Measurements from ENCODE around the gene SIRPD. TPM values are rescaled to one million over a fixed set of nuclear protein-coding genes. Genes with fewer than 3 reads are reported as not detected.
A peak's percentile ranks its signal among the peaks of the same experiment; 100 is the strongest.

SIRPD gene
- total RNA-seq, 1 donor from 2014 or later = not detected

GRCh38 chr20:1535420-1536175, 21.9 kb downstream of the SIRPD start:
- no peaks in the 10 kb centered on the region for H4K20me1 ChIP-seq (ENCODE audit: low read depth)
- no peak for DNase-seq (ENCODE audit: low spot score)
- H3K9me3 Mint-ChIP-seq = no peaks in the 10 kb centered on the region
- H3K27me3 Mint-ChIP-seq (ENCODE audit: insufficient read depth, low read depth) = peaks cover 2% of the 10 kb centered on the region
- no peaks in the 10 kb centered on the region for H3K27me3 ChIP-seq
- no peak overlapping the region for H3K4me2 ChIP-seq
- H3K9ac ChIP-seq = no peak overlapping the region
- H3K4me3 ChIP-seq = no peak overlapping the region
- H3K27ac ChIP-seq = no peak overlapping the region
- no peak overlapping the region for H3K4me3 Mint-ChIP-seq
- H3K9me3 ChIP-seq (ENCODE audit: low read depth) = no peaks in the 10 kb centered on the region
- H3K36me3 ChIP-seq = no peaks in the 10 kb centered on the region
- H3F3A ChIP-seq (ENCODE audit: low read depth) = no peaks in the 10 kb centered on the region
- H3K4me1 Mint-ChIP-seq = no peaks in the 10 kb centered on the region
- TF ChIP-seq EZH2 (IDR thresholded peaks at IDR 0.05) (no peak), CTCF (IDR thresholded peaks at IDR 0.05) (no peak), EZH2phosphoT487 (IDR thresholded peaks at IDR 0.05) (no peak)
- H3K27ac Mint-ChIP-seq = no peak overlapping the region
- H2AFZ ChIP-seq (replicated peaks) = no peak overlapping the region
- no peaks in the 10 kb centered on the region for H3K79me2 ChIP-seq (ENCODE audit: low read depth)
- H3K36me3 Mint-ChIP-seq = no peaks in the 10 kb centered on the region
- H3K4me1 ChIP-seq = peaks cover 6% of the 10 kb centered on the region

GRCh38 chr20:1534526-1534925, 23.0 kb downstream of the SIRPD start:
- Histone ChIP-seq H3K79me2 (ENCODE audit: low read depth) (no peaks in the 10 kb centered on the region), H3F3A (ENCODE audit: low read depth) (no peaks in the 10 kb centered on the region), H3K4me1 (peaks cover 6% of the 10 kb centered on the region), H3K9ac (no peak overlapping the region), H2AFZ (replicated peaks) (no peak overlapping the region), H3K4me2 (no peak overlapping the region), H4K20me1 (ENCODE audit: low read depth) (no peaks in the 10 kb centered on the region), H3K27ac (no peak overlapping the region), H3K36me3 (no peaks in the 10 kb centered on the region), H3K4me3 (no peak overlapping the region), H3K9me3 (ENCODE audit: low read depth) (no peaks in the 10 kb centered on the region), H3K27me3 (no peaks in the 10 kb centered on the region)
- no peaks in the 10 kb centered on the region for H3K9me3 Mint-ChIP-seq
- peaks cover 4% of the 10 kb centered on the region for H3K27me3 Mint-ChIP-seq (ENCODE audit: insufficient read depth, low read depth)
- H3K4me1 Mint-ChIP-seq = no peaks in the 10 kb centered on the region
- no peak overlapping the region for H3K4me3 Mint-ChIP-seq
- no peak for DNase-seq (ENCODE audit: low spot score)
- no peaks in the 10 kb centered on the region for H3K36me3 Mint-ChIP-seq
- no peak overlapping the region for H3K27ac Mint-ChIP-seq
- no peak for TF ChIP-seq EZH2phosphoT487 (IDR thresholded peaks at IDR 0.05)
- no peak for TF ChIP-seq CTCF (IDR thresholded peaks at IDR 0.05)
- TF ChIP-seq EZH2 (IDR thresholded peaks at IDR 0.05) = no peak

GRCh38 chr20:1533059-1533458, 24.4 kb downstream of the SIRPD start:
- H3K4me1 Mint-ChIP-seq = no peaks in the 10 kb centered on the region
- Histone ChIP-seq H3K27me3 (no peaks in the 10 kb centered on the region), H4K20me1 (ENCODE audit: low read depth) (no peaks in the 10 kb centered on the region), H3K4me2 (no peak overlapping the region), H3K36me3 (no peaks in the 10 kb centered on the region), H3K4me1 (peaks cover 6% of the 10 kb centered on the region), H3K27ac (no peak overlapping the region), H2AFZ (replicated peaks) (peak overlapping the region; percentile 90), H3F3A (ENCODE audit: low read depth) (no peaks in the 10 kb centered on the region), H3K9me3 (ENCODE audit: low read depth) (no peaks in the 10 kb centered on the region), H3K9ac (no peak overlapping the region), H3K4me3 (no peak overlapping the region), H3K79me2 (ENCODE audit: low read depth) (no peaks in the 10 kb centered on the region)
- H3K27me3 Mint-ChIP-seq (ENCODE audit: insufficient read depth, low read depth) = peaks cover 3% of the 10 kb centered on the region
- H3K4me3 Mint-ChIP-seq = no peak overlapping the region
- peak; percentile 36 for DNase-seq (ENCODE audit: low spot score)
- H3K36me3 Mint-ChIP-seq = no peaks in the 10 kb centered on the region
- no peaks in the 10 kb centered on the region for H3K9me3 Mint-ChIP-seq
- no peak overlapping the region for H3K27ac Mint-ChIP-seq
- TF ChIP-seq CTCF (IDR thresholded peaks at IDR 0.05) = peak; percentile 27
- no peak for TF ChIP-seq EZH2 (IDR thresholded peaks at IDR 0.05)
